Ishikawa (cell line): ENCODE data around the gene PLXDC2.

Experiments used
- CREB1 ChIP-seq: IDR thresholded peaks from 2 replicates; pipeline ENCODE4 v1.6.1; 2012; ENCODE audit warnings: low read depth
- TEAD4 ChIP-seq: IDR thresholded peaks from 2 replicates; pipeline ENCODE4 v1.6.1; 2012
- YY1 ChIP-seq: IDR thresholded peaks from 2 replicates; pipeline ENCODE4 v1.6.1; 2012; ENCODE audit warnings: low read depth

DNA sequence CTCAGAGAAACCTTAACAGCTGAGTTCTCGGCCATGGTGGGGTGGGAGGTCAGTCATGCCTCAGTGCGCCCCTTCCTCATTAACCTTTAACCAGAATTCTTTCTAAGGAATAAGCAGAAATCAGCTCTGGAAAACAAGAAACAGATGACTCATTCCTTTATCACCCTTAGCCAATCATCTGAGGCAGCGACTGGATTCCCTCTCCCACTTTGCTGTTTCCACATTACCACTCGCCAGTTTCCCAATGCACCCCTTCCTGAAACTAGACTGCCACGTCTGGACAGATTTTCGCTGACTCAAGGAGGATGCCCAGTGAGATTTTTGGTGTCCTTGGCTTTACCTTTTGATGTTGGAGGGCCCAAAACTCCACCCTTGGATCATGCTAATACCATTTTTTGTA is 223.8 kb downstream of the PLXDC2 start:
- TF ChIP-seq TEAD4 (no peak), YY1 (no peak), CREB1 (no peak)
